Measurements from ENCODE around the gene GRID1.

GRID1 gene

DNA sequence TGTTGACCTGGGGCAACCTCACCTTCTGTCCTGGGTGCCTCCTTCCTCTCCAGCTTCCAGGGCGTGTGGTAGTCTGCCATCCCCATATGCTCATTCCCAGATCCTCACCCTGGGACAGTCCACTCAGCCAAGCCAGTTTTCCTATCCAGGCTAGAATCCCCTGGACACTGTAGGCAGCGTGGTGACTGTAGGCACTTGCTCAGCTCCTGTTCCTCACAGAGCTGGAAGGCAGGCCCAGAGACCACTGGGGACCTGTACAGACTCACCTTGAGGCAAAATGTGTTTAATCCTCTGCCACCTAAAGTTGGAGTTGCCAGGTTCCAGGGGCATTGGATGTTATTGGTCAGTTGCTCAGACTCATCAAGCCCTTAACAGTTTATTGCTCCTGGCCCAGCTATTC lies 2.4 kb upstream of the GRID1 start:
- no peak for DNase-seq (ENCODE audit: low spot score)

DNA sequence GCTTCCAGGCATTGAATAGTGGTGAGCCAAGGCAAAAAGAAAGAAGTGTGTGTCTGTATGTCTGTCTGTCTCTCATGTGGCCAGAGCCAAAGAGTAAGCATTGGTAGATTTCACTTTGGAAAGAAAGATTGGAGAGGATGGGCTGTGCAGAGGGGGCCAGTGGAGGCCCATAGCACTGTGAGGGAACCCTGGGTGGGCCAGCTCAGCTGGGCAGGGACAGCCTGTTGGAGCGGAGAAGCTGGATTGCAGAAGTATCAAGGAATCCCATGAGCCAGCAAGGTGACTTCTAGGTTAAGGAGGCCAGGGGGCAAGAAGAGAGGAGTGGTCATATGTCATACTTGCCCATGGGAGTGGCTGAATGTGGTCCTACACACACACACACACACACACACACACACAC lies 1.5 kb upstream of the GRID1 start:
- no peak for DNase-seq (ENCODE audit: low spot score)

DNA sequence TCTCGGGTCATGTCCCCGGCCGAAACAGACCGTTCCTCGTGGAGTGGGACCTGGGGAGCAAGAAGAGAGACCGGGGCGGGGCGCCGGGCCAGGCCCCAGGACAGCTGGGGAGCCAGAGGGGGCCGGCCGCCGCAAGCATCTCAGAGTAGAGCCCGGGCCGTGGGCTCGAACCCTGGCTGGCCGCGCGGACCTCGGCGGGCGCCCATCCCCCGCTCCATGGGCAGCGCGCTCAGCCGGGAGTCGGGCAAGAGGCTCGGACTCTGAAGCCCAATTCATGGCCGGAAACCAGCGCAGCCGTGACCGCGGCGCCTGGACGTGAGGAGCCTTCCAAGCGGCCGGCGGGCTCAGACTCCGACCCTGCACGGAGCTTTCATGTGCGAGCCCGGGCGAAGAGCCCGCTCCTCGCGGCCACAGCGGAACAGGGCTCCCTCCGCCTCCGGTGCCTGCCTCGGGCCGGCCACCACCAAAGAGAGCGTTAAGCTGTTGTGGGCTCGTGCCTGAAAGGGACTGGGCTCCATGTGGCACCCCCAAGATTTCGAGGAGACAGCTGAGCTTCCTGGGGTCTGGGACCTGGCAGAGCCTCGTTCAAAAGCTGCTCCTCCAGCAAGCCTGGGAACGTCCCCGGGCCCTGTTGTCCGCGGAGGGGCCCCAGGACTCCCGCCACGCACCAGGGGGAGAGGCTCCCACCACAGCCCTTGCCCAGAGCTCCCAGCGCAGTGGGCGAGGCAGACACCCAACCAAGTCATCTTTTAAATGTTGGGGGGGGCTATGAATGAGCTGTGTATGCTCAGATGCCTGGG lies 757 bp upstream of the GRID1 start:
- no peak for DNase-seq (ENCODE audit: low spot score)

DNA sequence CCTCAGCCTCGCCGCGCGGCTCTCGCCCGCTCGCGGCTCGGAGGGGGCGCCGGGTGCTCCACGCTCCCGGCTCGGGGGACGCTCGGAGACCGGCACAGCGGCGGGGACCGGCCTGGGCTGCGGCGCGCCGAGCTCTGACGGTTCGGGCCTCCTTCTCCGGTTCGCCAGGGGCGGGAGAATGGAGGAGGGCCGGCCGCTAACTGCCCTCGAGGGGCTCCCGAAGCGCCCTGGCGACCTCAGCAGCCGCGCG lies 232 bp upstream of the GRID1 start:
- no peak for DNase-seq (ENCODE audit: low spot score)

DNA sequence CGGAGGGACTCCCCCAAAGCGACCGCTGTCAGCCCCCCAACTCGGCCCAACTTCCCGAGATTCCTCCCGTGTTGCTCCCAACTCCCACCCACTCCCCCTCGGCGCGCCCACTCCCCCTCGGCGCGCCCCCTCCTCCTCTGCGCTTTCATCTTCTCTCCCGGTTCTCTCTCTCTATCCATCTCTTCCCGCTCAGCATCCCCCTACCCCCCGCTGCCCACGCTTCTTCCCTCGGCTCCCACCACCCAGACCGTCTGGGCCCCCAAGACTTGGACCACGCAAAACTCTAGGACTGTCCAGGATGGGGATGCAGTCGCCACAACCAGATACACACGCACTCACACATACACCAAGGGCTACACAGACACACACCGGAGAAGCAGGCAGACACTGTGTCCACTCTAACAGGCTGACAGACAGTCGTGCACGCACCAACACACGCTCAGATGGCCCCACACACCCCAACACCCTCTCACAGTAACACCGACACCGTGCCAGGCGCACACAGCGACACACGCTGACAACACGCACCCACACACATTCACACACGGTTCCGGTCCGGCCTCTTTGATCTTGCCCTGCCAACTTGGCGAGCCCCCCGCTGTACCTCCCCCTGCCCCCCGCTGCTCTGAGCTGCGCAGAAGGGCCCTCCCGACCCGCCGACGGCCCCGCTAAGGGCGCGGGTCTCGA lies 1.1 kb downstream of the GRID1 start:
- DNase-seq (ENCODE audit: low spot score) = no peak

DNA sequence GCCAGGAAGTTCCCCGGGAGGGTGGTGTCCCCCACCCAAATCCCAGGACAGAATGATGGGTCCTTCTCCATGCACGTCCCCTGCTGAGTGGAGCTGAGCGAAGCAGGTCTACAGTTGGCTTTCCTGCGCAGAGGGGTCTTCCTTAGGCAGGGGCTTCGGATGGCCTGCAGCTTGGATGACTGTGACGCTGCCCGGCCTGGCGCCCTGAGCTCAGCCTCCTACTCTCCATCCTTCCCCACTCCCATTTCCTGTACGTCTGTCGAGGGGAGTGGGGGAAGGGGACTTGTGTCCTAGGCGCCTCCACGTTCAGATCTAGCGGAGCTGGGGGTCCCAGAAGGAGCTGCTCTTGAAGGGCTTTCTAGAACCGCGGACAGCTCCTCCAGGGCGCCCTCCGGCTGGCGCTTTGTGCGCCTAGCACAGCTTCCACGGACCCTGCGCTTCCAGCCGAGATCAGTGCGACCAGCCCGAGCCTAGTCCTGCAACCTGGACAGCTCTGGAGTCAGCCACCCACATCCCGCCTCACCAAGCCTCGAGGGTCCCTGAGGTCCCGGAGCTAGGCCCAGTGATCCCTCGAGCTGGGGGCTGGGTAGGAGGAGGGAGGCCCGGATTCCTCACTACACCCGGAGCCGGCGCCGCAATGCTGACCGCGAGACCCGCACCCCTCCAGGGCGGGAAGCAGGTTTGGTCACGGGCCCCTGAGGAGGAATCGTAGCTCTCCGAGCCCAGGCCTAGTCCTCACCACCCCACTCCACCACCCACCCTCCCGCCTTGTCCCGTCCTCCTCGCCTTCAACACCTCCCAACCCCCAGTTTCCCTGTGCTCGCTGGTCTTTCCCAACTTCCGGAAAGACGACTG lies 1.9 kb downstream of the GRID1 start:
- DNase-seq (ENCODE audit: low spot score) = no peak

- DNase-seq (ENCODE audit: low spot score) = no peak
These were observed 2.6 kb downstream of the GRID1 start for GRCh38 chr10:86363833-86364490.

DNA sequence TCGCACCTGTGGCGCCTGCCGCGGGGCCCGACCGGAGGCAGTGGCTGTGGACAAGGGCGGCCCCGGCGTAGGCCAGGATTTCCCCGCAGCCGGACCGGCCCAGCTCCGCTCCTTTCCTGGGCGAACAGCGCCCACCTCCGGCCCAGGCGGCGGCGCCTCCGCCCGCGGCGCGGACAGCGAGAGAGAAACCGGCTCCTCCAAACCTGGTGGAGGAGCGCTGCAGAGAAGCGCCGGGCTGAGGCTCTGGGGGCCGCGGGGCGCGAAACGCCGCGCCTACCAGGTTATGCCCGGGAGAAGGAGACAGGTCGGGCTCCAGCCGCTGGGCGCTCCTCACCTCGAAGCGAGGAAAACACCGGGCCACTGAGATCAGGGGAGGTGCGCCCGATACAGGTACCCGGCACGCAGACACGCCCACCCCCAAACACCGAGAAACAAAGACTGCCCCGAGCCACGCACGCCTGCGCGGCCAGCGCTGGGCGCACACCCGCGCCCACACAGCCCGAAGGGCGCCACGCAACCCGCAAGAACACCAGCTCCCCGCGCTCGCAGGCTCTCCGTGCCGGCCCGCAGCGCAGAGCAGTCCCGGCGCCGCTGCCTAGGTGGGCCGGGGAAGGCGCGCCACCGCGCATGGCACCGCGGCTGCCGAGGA lies 3.3 kb downstream of the GRID1 start:
- no peak for DNase-seq (ENCODE audit: low spot score)

DNA sequence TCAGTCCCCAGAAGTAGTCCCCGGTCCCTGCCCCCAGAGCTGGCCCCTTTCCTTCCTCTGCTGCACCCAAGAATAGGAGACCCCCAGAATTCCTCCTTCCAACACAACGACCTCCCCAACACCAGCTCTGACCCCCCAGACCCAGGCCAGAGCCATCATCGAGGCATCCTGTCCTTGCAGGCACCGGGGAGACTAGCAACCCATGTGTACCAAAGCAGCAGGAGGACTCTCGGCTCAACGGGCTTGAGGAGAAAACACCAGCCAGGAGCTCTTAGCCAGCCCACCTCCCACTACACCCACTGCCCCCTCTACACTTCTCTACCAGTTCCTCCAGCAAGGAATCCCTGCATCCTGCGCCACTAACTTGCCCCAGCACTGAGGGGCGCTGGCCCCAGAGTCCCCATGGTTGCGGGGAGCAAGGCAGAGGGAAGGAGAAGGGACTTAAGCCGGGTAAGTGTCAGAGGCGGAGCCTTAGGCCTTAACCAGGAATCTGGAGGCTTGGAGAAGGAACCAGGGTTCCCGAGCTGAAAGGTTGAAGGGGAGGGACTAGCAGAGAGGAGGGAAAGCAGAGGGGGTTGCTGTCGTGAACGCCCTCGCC lies 3.9 kb downstream of the GRID1 start:
- no peak for DNase-seq (ENCODE audit: low spot score)

DNA sequence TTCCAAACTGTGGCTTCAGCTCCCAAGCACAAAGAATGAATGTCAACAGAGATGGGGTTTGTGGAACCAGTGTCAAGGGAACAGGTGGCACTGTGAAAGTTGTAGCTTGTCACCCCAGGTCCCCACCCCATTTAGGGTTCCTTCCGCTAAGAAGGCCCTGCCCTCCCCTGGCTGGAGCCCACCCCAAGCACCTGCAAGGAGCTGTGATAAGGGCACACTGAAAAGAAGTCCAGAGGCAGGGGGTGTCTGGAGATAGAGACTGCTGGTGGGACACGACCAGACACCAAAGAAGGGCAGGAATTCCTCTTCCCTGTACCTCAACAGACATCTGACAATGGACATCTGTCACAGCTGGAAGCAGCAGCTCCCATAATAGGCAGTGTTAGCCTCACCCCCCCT lies 4.5 kb downstream of the GRID1 start:
- DNase-seq (ENCODE audit: low spot score) = no peak

GRCh38 chr10:86361156-86362128 lies 5.2 kb downstream of the GRID1 start:
- DNase-seq (ENCODE audit: low spot score) = no peak

DNA sequence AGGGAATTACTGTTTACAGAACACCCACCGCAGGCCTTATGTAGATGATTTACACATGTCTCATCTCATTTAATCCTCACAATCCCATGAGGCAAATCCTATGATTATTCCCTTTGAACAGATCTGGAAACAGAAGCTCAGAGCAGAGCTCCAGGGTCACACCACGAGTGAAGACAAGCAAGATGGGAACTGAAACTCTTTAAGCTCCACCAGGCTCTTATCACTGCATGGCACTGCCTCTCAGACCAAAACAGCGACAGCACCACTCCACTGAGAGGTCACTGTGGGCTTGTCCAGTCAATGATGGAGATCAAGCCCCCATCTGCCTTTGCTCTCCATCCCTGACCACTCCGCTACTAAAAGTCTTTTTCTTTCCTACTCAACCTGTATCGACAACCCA lies 5.9 kb downstream of the GRID1 start:
- no peak for DNase-seq (ENCODE audit: low spot score)

DNA sequence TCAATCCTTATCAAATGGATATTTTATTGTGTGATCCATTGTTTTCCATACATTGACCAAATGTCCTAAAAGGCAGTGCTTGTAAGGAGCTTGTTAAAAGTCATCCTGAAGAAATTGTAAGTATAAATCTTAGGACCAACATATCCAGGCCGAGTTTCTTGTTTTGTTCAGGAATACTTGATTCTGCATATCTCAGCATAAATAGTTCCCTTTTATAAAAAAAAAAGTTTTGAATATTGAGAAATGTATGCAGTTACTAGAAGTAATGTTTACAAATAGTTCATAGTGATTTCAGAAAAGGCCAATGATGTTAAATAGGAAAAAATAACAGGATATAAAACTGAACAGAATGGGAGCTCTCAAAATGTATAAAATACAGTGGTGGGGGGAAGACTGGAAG lies 6.6 kb downstream of the GRID1 start:
- no peak for DNase-seq (ENCODE audit: low spot score)

DNA sequence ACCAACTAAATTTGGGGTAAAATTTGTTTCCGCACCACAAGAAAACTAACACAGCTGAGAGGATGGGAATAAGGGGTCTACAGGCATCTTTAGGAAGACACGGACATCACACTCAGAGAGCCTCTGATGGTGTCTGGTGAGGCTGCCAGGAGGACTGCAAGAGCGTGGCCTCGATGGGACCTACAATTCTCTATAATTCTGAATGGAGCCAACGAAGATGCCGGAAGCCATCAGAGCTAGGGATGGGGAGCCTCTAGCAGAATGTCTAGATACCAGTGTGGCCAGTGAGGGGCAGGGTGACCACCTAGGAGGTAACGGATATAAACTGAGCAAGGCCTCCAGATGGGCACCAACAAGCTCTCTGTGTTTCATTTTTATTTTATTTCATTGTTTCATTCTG lies 7.5 kb downstream of the GRID1 start:
- DNase-seq (ENCODE audit: low spot score) = no peak

DNA sequence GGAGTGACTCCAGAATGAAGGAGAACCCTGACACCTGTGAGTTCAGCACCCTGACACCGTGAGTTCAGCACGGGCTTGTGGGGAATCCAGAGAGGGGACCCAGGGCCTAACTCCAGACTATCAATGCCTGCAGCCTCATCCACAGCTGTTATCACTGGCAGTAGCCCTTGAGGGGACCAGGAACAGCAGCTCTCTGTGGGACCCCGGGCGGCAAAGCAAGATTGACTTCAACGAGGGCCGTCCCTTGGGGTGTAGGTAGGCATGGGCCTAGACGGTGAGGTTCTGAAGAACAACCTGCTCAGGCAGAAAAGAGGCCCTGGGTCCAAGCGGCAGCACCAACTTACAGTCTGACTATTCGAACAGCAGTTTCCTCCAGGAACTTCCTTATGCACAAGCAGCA lies 8.9 kb downstream of the GRID1 start:
- no peak for DNase-seq (ENCODE audit: low spot score)

DNA sequence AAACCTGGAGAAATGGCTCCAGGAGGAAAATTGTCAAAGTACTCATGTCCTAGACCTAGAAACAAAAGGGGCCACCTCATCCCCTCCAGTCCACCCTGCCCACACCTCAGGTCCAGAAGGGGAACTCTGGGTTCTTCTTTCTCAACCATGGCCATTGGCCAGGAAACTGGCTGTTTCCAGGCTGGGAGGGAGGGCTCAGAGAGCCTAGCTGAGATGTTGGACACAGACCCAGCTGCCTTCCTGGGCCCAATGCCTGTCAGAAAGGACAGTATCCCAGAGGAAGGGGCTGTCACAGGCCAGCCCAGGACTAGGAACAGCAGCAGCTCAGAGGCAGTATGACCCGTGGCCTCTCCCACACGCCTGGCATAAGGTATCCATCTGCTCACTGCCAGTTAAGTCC lies 9.6 kb downstream of the GRID1 start:
- DNase-seq (ENCODE audit: low spot score) = no peak

GRCh38 chr10:86356296-86356695 lies 10.3 kb downstream of the GRID1 start:
- DNase-seq (ENCODE audit: low spot score) = no peak

DNA sequence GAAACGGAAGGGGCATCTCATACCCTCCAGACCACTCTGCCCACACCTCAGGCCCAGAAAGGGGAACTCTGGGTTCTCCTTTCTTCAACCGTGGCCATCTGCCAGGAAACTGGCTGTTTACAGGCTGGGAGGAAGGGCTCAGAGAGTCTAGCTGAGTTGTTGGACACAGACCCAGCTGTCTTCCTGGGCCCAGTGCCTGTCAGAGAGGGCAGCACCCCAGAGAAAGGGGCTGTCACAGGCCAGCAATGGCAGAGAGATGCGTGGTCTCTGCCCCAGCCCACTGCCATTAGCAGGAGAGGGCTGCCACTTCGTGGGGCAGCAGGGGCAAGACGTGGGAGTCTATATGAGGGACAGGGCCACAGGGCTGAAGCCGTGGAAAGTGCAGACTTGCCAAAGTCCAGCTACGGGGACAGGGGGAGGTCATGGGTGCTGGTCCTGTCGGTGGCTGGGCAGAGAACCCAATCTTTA lies 11.0 kb downstream of the GRID1 start:
- DNase-seq (ENCODE audit: low spot score) = no peak

- no peak for DNase-seq (ENCODE audit: low spot score)
These were observed 11.6 kb downstream of the GRID1 start for GRCh38 chr10:86354761-86355540.

Measured in AG20443 (cell line).